Activated CD4-positive, alpha-beta memory T cell treated with anti-CD3 and anti-CD28 coated beads for 36 hours (primary cell): Measurements from ENCODE around the gene USP37. TPM values are rescaled to one million over a fixed set of nuclear protein-coding genes. Genes with fewer than 3 reads are reported as not detected.

Source experiments
- CTCF ChIA-PET: fragments of 350-600 bp; sonication (Branson Sonifier 250); formaldehyde crosslinking; loops from one replicate; lab custom pipeline; 2021; ENCODE audit warnings: antibody characterized with exemption, inconsistent platforms; lab: Charles Lee
- POLR2A ChIA-PET: fragments of 350-600 bp; sonication (Branson Sonifier 250); formaldehyde crosslinking; loops from one replicate; lab custom pipeline; 2021; ENCODE audit warnings: antibody characterized with exemption; lab: Charles Lee
- DNase-seq: peaks from one replicate; pipeline ENCODE4 v3.0.0-alpha.2; 2020
- H3K27ac Mint-ChIP-seq: one replicate; pipeline ENCODE4 v1.8.0; 2021; ENCODE audit warnings: mixed read lengths
- H3K27me3 Mint-ChIP-seq: one replicate; pipeline ENCODE4 v1.8.0; 2021; ENCODE audit warnings: mixed read lengths
- H3K36me3 Mint-ChIP-seq: one replicate; pipeline ENCODE4 v1.8.0; 2021; ENCODE audit warnings: mixed read lengths
- H3K4me1 Mint-ChIP-seq: one replicate; pipeline ENCODE4 v1.8.0; 2021; ENCODE audit warnings: low read depth, mixed read lengths
- H3K4me3 Mint-ChIP-seq: one replicate; pipeline ENCODE4 v1.8.0; 2021; ENCODE audit warnings: mild to moderate bottlenecking, mixed read lengths
- H3K9me3 Mint-ChIP-seq: one replicate; pipeline ENCODE4 v1.8.0; 2021; ENCODE audit warnings: mixed read lengths
- intact Hi-C: fragments of 100-400 bp; cut with micrococcal nuclease; formaldehyde crosslinking; loops from one replicate; pipeline ENCODE4 v1.15.1; 2023
- total RNA-seq, 2 experiments: library from RNA; stranded (reverse); gene quantifications; one replicate each; pipeline ENCODE4 v1.2.3, GENCODE V29; 2021

The USP37 gene
- total RNA-seq, 2 experiments from 2014 or later: 27.2 to 28.7 TPM

DNA sequence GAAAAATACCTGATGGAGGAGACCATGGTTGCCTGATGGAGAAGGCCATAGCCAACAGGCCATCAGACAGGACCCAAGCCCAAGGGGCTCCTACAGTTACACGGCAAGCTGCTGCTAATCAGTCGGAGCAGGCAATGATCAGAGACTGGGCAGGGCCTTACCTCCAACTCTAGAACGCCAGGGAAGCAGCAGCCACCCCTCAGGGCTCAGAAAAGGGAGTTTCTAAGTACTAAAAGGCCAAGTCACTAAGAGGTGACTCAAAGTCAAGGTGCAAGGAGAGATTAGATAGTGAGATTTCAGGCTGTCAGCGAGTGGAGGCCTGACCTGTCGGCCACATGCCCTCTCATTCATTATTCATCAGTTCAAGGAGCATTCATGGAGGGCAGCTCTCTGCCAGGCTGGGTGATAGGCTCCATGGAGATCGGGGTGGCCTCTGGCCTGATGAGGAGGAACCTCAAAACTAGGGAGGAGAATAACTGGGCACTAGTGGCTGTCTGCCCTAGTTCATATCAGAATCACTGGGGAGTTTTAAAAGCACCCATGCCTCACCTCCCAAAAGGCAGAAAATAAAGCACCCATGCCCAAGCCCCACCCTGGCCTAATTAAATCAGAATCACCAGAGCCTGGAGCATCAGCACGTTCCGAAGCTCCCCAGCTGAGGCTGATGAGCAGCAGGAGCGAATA, 145.6 kb downstream of the USP37 start:
- Mint-ChIP-seq H3K4me3 (no peak overlapping the region), H3K4me1 (no peaks in the 10 kb centered on the region), H3K36me3 (no peaks in the 10 kb centered on the region), H3K9me3 (no peaks in the 10 kb centered on the region), H3K27ac (no peak overlapping the region), H3K27me3 (no peaks in the 10 kb centered on the region)
- POLR2A ChIA-PET: no interaction called here
- CTCF ChIA-PET: no interaction called here
- intact Hi-C loops: no loop called here
- DNase-seq: no peak

DNA sequence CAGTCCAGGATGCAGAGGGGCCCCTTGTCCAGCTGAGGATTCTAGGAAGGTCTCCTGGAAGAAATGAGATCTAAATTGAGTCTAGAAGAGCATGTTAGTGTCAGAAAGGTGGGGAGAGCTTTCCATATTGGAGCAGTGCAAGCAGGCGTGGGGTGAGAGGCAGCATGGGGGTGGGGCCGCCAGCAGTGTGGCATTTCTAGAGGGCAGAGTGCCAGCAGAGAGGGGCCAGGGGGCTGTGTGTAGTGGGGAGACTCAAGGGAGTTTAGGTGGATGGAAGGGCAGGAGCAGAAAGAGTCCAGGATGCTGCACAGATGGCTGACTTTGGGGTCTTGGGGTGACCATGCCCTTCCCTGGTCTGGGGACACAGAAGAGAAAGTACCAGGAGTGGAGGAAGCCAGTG, 147.1 kb downstream of the USP37 start:
- intact Hi-C loops: no loop called here
- H3K27ac Mint-ChIP-seq: no peak overlapping the region
- no peaks in the 10 kb centered on the region for H3K9me3 Mint-ChIP-seq
- CTCF ChIA-PET: no interaction called here
- no peak overlapping the region for H3K4me3 Mint-ChIP-seq
- no peaks in the 10 kb centered on the region for H3K4me1 Mint-ChIP-seq
- no peaks in the 10 kb centered on the region for H3K27me3 Mint-ChIP-seq
- no peak for DNase-seq
- POLR2A ChIA-PET: no interaction called here
- H3K36me3 Mint-ChIP-seq: no peaks in the 10 kb centered on the region

DNA sequence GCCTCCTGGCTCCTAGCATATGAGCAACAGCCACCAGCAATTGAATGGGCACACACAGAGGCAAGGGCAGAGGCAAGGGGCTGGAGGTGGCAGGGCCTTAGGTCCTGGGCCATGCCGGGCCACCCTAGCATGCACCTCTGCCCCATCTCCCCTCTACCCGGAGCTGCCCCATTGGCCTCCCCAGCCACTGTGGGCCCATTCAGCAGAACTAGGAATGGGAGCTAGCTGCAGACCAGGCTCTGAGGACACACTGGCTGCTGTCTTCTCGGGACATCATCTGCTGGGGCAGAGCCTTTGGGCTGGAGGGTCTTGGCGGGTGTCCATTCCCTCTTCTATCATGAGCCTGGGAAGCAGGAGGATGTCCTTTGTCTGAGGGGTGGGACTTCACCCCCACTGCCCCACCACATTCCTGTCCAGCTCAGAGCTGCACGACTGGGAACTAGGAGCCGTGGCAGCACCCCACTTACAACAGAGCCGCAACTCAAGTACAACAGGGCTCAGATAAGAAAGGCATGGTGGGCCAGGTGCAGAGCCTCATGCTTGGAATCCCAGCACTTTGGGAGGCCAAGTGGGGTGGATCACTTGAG, 148.4 kb downstream of the USP37 start:
- Mint-ChIP-seq H3K4me3 (no peak overlapping the region), H3K4me1 (no peaks in the 10 kb centered on the region), H3K36me3 (no peaks in the 10 kb centered on the region), H3K9me3 (no peaks in the 10 kb centered on the region), H3K27ac (no peak overlapping the region), H3K27me3 (no peaks in the 10 kb centered on the region)
- intact Hi-C loops: no loop called here
- ChIA-PET CTCF (no interaction called here), POLR2A (no interaction called here)
- DNase-seq: no peak

DNA sequence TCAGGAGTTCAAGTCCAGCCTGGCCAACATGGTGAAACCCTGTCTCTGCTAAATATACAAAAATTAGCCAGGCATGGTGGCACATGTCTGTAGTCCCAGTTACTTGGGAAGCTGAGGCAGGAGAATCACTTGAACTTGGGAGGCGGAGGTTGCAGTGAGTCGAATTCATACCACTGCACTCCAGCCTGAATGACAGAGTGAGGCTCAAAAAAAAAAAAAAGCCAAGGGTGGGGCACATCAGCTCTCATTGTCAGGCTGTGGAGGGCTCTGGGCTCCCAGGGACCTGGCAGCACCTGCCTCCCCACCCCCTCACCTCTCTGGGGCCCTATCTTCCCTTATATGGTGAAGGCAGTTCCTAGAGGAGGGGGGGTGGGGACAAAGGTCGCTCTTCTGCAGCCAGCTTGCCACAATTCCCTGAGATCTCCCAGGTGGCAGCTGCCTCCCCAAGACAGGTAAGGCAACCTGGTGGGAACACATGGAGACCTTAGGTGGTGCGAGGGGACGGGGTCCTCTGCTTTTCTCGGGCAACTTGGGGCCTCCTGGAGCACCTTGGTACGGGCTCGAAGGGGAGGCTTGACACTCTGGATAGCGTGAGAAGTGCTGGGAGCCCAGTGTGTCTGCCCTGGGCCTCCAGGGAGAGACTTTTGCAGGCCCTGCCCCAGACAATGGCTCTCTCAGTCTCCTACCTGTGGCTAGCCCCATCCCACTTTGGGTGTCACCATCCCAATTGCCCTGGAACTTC, 149.3 kb downstream of the USP37 start, which contains the start of gene VIL1:
Gene VIL1, plus strand, starts transcription at position 407 of the 742 bp plus-strand sequence. CDS start 4,656 bp downstream, outside the sequence.
- ChIA-PET POLR2A (no interaction called here), CTCF (no interaction called here)
- intact Hi-C loops: no loop called here
- Mint-ChIP-seq H3K27ac (no peak within 1 kb of the TSS), H3K27me3 (no peaks in the 10 kb centered on the region), H3K4me1 (no peaks in the 10 kb centered on the region), H3K36me3 (no peaks in the 10 kb centered on the region), H3K4me3 (no peak within 1 kb of the TSS), H3K9me3 (no peaks in the 10 kb centered on the region)
- no peak for DNase-seq

DNA sequence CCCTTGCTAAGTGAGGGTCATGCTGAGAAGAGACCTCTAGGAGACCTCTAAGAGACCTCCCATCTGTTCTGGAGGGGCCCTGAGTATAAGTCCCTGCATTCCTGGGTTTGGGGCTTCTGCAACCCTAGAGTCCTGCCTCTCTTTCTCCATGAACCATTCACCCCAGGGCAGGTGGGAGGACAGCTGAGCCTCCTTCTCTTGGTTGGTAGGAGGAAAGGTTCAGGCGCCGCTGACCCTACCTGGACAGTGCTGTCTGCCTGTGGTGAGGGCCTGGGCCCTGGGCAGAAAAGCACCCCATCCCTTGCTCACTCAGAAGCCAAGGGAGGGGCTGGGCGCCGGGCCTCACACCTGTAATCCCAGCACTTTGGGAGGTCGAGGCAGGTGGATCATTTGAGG, 149.8 kb downstream of the USP37 start:
- ChIA-PET POLR2A (no interaction called here), CTCF (no interaction called here)
- intact Hi-C loops: no loop called here
- Mint-ChIP-seq H3K4me1 (no peaks in the 10 kb centered on the region), H3K27ac (no peak overlapping the region), H3K36me3 (no peaks in the 10 kb centered on the region), H3K27me3 (no peaks in the 10 kb centered on the region), H3K4me3 (no peak overlapping the region), H3K9me3 (no peaks in the 10 kb centered on the region)
- no peak for DNase-seq

DNA sequence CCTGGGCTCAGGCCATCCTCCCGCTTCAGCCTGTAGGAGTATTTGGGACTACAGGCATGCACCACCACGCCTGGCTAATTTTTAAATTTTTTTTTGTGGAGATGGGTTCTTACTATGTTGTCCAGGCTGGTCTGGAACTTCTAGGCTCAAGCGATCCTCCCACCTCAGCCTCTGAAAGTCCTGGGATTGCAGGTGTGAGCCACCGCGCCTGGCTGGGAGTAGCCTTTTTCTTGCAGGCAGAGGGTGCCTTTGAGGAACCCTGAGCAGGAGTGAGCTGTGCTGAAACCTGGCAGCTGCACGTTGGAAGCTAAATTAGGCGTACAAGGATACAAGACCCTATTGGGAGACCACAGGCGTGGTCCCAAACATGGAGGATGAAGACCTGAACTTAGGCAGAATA, 160.4 kb downstream of the USP37 start:
- no peak for DNase-seq
- H3K36me3 Mint-ChIP-seq: peaks cover 17% of the 10 kb centered on the region
- peaks cover 5% of the 10 kb centered on the region for H3K27me3 Mint-ChIP-seq
- POLR2A ChIA-PET: interaction anchor here (1.2 to 1.4 kb wide), 2 partner anchors 157 to 241 kb away, joined by 3 to 5 read pairs; no protein-coding TSS in a partner anchor
- peak overlapping the region; percentile 58 for H3K27ac Mint-ChIP-seq
- peaks cover 36% of the 10 kb centered on the region for H3K4me1 Mint-ChIP-seq
- CTCF ChIA-PET: no interaction called here
- H3K4me3 Mint-ChIP-seq: no peak overlapping the region
- no peaks in the 10 kb centered on the region for H3K9me3 Mint-ChIP-seq
- intact Hi-C loops: loop anchor here (2.0 to 5.0 kb wide), 4 partner anchors 59 to 980 kb away; partner anchors contain the start of gene DNPEP

DNA sequence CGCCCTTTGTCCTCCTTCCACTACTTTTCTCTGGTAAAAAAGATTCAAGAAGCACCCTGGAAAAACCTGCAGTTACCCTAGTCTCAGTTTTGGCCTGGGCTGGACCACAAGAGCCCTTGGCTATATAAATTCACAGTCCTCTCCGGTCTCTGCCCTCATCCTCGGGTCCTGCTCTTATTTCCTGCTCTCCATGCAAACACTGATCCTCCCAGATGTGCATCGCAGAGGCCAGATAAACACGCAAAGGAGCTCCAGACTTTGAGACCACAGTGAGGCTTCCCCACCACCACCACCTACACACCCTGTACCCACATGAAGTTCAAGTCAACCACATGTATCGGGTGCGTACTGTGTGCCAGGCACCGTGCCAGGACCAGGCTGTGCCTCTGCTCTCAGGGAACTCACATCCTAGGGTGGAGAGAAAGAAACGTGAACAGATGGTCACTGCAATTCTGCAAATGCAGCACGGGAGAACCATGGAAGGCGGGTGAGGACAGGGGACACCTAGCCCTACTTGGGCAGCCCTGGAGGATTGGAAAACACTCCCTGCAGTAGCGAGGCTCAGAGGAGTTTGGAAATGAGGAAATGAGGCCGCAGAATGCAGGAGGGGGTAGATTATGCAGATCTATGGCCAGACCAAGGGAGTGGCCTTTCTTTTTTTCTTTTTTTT, 161.1 kb downstream of the USP37 start:
- Mint-ChIP-seq H3K4me1 (peaks cover 36% of the 10 kb centered on the region), H3K9me3 (no peaks in the 10 kb centered on the region), H3K36me3 (peaks cover 17% of the 10 kb centered on the region), H3K4me3 (peak overlapping the region; percentile 63), H3K27ac (peak overlapping the region; percentile 74), H3K27me3 (peaks cover 5% of the 10 kb centered on the region)
- POLR2A ChIA-PET: interaction anchor here (1.0 to 1.2 kb wide), 2 partner anchors 46 to 241 kb away, joined by 3 read pairs; no protein-coding TSS in a partner anchor
- CTCF ChIA-PET: interaction anchor here (0.6 to 1.0 kb wide), 3 partner anchors 41 to 120 kb away, joined by 3 to 6 read pairs (median 3); no protein-coding TSS in a partner anchor
- peak; percentile 74 for DNase-seq
- intact Hi-C loops: loop anchor here (1.0 to 5.0 kb wide), 7 partner anchors 11 to 980 kb away; partner anchors contain the start of genes CNOT9, DNPEP and USP37

DNA sequence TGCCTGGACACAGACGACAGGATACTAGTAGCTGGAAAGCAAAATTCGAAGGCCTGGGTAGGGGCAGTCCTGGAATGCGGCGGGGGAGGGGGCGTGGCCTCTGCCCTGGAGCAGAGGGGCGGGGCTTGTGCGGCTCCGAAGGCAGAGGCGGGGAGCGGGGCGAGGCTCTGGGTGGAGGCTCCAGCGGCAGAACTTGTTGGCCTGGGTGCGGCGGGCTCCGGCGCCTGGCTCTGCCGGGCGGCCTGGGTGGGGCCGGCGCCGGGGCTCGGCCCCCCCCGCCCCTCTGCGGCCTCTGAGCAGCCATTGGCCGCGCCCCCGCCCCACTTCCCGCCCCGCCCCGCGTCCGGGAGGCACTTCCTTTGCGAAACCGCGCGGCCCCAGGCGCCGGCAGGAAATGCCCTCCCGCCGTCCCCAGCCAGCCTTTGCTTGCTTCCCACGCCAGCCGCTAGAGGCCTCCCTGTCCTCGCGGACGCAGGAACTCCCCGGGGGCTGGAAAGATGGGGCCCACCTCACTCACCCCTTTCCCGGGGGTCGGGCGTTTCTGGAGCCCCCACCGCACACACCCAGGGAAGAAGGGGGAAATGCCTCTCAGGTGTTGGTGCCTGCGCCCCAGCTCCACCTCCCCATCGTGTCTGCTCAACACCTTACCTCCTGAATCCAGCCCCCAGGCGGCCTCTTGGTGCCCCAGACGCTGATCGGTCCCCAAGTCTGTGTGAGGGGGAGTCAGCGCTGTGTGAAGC, 161.8 kb downstream of the USP37 start:
- POLR2A ChIA-PET: interaction anchor here (1.0 to 1.8 kb wide), 2 partner anchors 10 to 45 kb away, joined by 3 to 5 read pairs; no protein-coding TSS in a partner anchor
- CTCF ChIA-PET: interaction anchor here (0.6 to 1.0 kb wide), 4 partner anchors 40 to 1183 kb away, joined by 3 to 6 read pairs (median 3); no protein-coding TSS in a partner anchor
- intact Hi-C loops: loop anchor here (1.0 to 5.0 kb wide), 7 partner anchors 10 to 981 kb away; partner anchors contain the start of genes CNOT9, DNPEP and USP37
- H3K4me1 Mint-ChIP-seq: peaks cover 42% of the 10 kb centered on the region
- DNase-seq: peak; percentile 97
- H3K27ac Mint-ChIP-seq: peak overlapping the region; percentile 81
- no peaks in the 10 kb centered on the region for H3K9me3 Mint-ChIP-seq
- peaks cover 5% of the 10 kb centered on the region for H3K27me3 Mint-ChIP-seq
- H3K36me3 Mint-ChIP-seq: peaks cover 17% of the 10 kb centered on the region
- peak overlapping the region; percentile 71 for H3K4me3 Mint-ChIP-seq

DNA sequence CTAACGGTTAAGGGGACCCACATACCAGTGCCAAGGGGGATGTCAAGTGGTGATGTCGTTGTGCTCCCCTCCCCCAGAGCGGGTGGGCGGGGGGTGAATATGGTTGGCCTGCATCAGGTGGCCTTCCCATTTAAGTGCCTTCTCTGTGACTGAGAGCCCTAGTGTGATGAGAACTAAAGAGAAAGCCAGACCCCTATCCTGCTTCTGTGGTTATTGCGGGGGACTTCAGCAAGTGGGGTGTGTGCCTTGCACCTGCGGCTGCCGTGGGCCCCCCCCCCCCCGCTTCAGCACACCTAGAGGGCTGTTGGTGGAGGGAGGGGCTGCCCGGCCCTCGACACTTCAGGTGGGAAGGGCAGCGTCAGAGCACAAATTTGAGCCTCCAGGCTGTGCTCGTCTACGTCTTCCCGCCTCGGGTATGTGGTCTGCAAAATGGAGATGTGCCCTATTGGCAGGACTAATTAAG, 162.4 kb downstream of the USP37 start:
- peak; percentile 40 for DNase-seq
- Mint-ChIP-seq H3K9me3 (no peaks in the 10 kb centered on the region), H3K36me3 (peaks cover 17% of the 10 kb centered on the region)

DNA sequence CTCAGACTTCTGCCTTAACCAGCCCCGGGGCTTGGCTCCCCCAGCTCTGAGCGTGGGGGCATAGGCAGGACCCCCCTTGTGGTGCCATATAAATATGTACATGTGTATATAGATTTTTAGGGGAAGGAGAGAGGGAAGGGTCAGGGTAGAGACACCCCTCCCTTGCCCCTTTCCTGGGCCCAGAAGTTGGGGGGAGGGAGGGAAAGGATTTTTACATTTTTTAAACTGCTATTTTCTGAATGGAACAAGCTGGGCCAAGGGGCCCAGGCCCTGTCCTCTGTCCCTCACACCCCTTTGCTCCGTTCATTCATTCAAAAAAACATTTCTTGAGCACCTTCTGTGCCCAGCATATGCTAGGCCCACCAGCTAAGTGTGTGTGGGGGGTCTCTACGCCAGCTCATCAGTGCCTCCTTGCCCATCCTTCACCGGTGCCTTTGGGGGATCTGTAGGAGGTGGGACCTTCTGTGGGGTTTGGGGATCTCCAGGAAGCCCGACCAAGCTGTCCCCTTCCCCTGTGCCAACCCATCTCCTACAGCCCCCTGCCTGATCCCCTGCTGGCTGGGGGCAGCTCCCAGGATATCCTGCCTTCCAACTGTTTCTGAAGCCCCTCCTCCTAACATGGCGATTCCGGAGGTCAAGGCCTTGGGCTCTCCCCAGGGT, 162.9 kb downstream of the USP37 start:
- intact Hi-C loops: loop anchor here (5.0 kb wide), 3 partner anchors 112 to 982 kb away; partner anchors contain the start of gene DNPEP
- ChIA-PET CTCF (interaction anchor here (0.9 to 1.5 kb wide), 3 partner anchors 9 to 243 kb away, joined by 3 to 4 read pairs (median 4); no protein-coding TSS in a partner anchor), POLR2A (interaction anchor here (0.6 to 1.9 kb wide), 3 partner anchors 9 to 848 kb away, joined by 5 to 6 read pairs (median 5); partner anchors contain the start of gene TUBA4B)
- H3K27me3 Mint-ChIP-seq: peaks cover 5% of the 10 kb centered on the region
- H3K27ac Mint-ChIP-seq: peak overlapping the region; percentile 81
- peaks cover 47% of the 10 kb centered on the region for H3K4me1 Mint-ChIP-seq
- H3K36me3 Mint-ChIP-seq: peaks cover 17% of the 10 kb centered on the region
- H3K4me3 Mint-ChIP-seq: peak overlapping the region; percentile 71
- DNase-seq: no peak
- no peaks in the 10 kb centered on the region for H3K9me3 Mint-ChIP-seq

More for the DNA sequence above, 162.4 kb downstream of the USP37 start:
- intact Hi-C loops: loop anchor here (1.0 to 5.0 kb wide), 7 partner anchors 9 to 982 kb away; partner anchors contain the start of genes CNOT9, DNPEP and USP37
- ChIA-PET POLR2A (interaction anchor here (1.8 kb wide), 1 partner anchor 9 kb away, joined by 5 read pairs; no protein-coding TSS in a partner anchor), CTCF (interaction anchor here (1.2 to 1.5 kb wide), 2 partner anchors 9 to 242 kb away, joined by 4 read pairs; no protein-coding TSS in a partner anchor)
- H3K27ac Mint-ChIP-seq: peak overlapping the region; percentile 81
- H3K4me1 Mint-ChIP-seq: peaks cover 47% of the 10 kb centered on the region
- H3K4me3 Mint-ChIP-seq: peak overlapping the region; percentile 71
- H3K27me3 Mint-ChIP-seq: peaks cover 5% of the 10 kb centered on the region
